ENCODE results near the gene SYNPR.

Gene SYNPR

GRCh38 chr3:63562323-63562722 is 284.2 kb downstream of the SYNPR start:
- DNase-seq: no peak

- DNase-seq: no peak
Observed at GRCh38 chr3:63563572-63563971, 285.5 kb downstream of the SYNPR start.

- no peak for DNase-seq
Observed at GRCh38 chr3:63565220-63565619, 287.1 kb downstream of the SYNPR start.

GRCh38 chr3:63571682-63572081 is 293.6 kb downstream of the SYNPR start:
- DNase-seq: no peak

- DNase-seq: no peak
Observed at GRCh38 chr3:63576846-63577245, 298.7 kb downstream of the SYNPR start.

GRCh38 chr3:63578858-63579257 is 300.8 kb downstream of the SYNPR start:
- DNase-seq: no peak

- no peak for DNase-seq
Observed at GRCh38 chr3:63580151-63580550, 302.0 kb downstream of the SYNPR start.

GRCh38 chr3:63582943-63583500 is 304.9 kb downstream of the SYNPR start:
- no peak for DNase-seq

- no peak for DNase-seq
Observed at GRCh38 chr3:63584681-63585080, 306.6 kb downstream of the SYNPR start.

GRCh38 chr3:63585927-63586326 is 307.8 kb downstream of the SYNPR start:
- no peak for DNase-seq

GRCh38 chr3:63588895-63589294 is 310.8 kb downstream of the SYNPR start:
- DNase-seq: no peak

GRCh38 chr3:63593779-63594178 is 315.7 kb downstream of the SYNPR start:
- DNase-seq: no peak

GRCh38 chr3:63595221-63595620 is 317.1 kb downstream of the SYNPR start:
- no peak for DNase-seq

GRCh38 chr3:63597019-63597418 is 318.9 kb downstream of the SYNPR start:
- no peak for DNase-seq

- DNase-seq: no peak
Observed at GRCh38 chr3:63607716-63608115, 329.6 kb downstream of the SYNPR start.

- DNase-seq: no peak
Observed at GRCh38 chr3:63609408-63609807, 331.3 kb downstream of the SYNPR start.

- no peak for DNase-seq
Observed at GRCh38 chr3:63609834-63610233, 331.7 kb downstream of the SYNPR start.

- DNase-seq: no peak
Observed at GRCh38 chr3:63611382-63611781, 333.3 kb downstream of the SYNPR start.

GRCh38 chr3:63613561-63613960 is 335.5 kb downstream of the SYNPR start:
- DNase-seq: no peak

- DNase-seq: no peak
Observed at GRCh38 chr3:63617391-63617790, 339.3 kb downstream of the SYNPR start.

GRCh38 chr3:63624941-63625560 is 346.9 kb downstream of the SYNPR start:
- DNase-seq: no peak

- no peak for DNase-seq
Observed at GRCh38 chr3:63631670-63632069, 353.6 kb downstream of the SYNPR start.

- DNase-seq: no peak
Observed at GRCh38 chr3:63635186-63635585, 357.1 kb downstream of the SYNPR start.

GRCh38 chr3:63639806-63640205 is 361.7 kb downstream of the SYNPR start:
- DNase-seq: no peak

GRCh38 chr3:63642488-63642887 is 364.4 kb downstream of the SYNPR start:
- no peak for DNase-seq

Data from CD4-positive, alpha-beta T cell treated with Interleukin-12 subunit alpha and Interleukin-12 subunit beta, for 1 hour (primary cell).